Karpas-422 (cell line): ENCODE data around the gene VAV3. TPM values are rescaled to one million over a fixed set of nuclear protein-coding genes. Genes with fewer than 3 reads are reported as not detected.

Source experiments
- DNase-seq: peaks from one replicate; pipeline ENCODE4 v3.0.0-alpha.2; 2015
- H2AFZ ChIP-seq: fragments of 200-600 bp; sonication (generic); 2 replicates; pipeline ENCODE4 v1.6.1; 2014; ENCODE audit warnings: antibody characterized with exemption, low read length, mixed read lengths
- H3K27ac ChIP-seq: fragments of 200-600 bp; sonication (generic); 2 replicates; pipeline ENCODE4 v1.5.1; 2014; ENCODE audit warnings: mild to moderate bottlenecking, low read length, moderate library complexity
- H3K27me3 ChIP-seq: fragments of 200-600 bp; sonication (generic); 2 replicates; pipeline ENCODE4 v1.6.1; 2014; ENCODE audit warnings: low read length, mixed read lengths
- H3K36me3 ChIP-seq: fragments of 200-600 bp; sonication (generic); 2 replicates; pipeline ENCODE4 v1.6.1; 2014; ENCODE audit warnings: low read length, mixed read lengths; ENCODE audit not compliant: insufficient read depth
- H3K4me1 ChIP-seq: fragments of 200-600 bp; sonication (generic); 2 replicates; pipeline ENCODE4 v1.6.1; 2014; ENCODE audit warnings: mild to moderate bottlenecking, low read length, mixed read lengths
- H3K4me2 ChIP-seq: fragments of 200-600 bp; sonication (generic); 2 replicates; pipeline ENCODE4 v1.6.1; 2014; ENCODE audit warnings: low read length, low read depth, mild to moderate bottlenecking; ENCODE audit not compliant: poor library complexity, severe bottlenecking
- H3K4me3 ChIP-seq: fragments of 200-600 bp; sonication (generic); 2 replicates; pipeline ENCODE4 v1.5.1; 2014; ENCODE audit warnings: mild to moderate bottlenecking, antibody characterized with exemption, low read length, mixed read lengths
- H3K79me2 ChIP-seq: fragments of 200-600 bp; sonication (generic); 2 replicates; pipeline ENCODE4 v1.6.1; 2014; ENCODE audit warnings: mild to moderate bottlenecking, low read length, mixed read lengths
- H3K9ac ChIP-seq: fragments of 200-600 bp; sonication (generic); 2 replicates; pipeline ENCODE4 v1.6.0; 2014; ENCODE audit warnings: low read length
- H3K9me2 ChIP-seq: fragments of 200-600 bp; sonication (generic), shearing (Covaris generic); replicated peaks from 2 replicates; pipeline ENCODE4 v1.6.0; 2014; ENCODE audit warnings: mild to moderate bottlenecking, low read length, moderate library complexity; ENCODE audit not compliant: insufficient read depth
- H3K9me3 ChIP-seq: fragments of 300-700, 200-600 bp; sonication (generic); 2 replicates; pipeline ENCODE4 v1.6.1; 2014; ENCODE audit warnings: low read length, mixed read lengths
- H4K20me1 ChIP-seq: fragments of 200-600 bp; sonication (generic); 2 replicates; pipeline ENCODE4 v1.6.1; 2014; ENCODE audit warnings: mild to moderate bottlenecking, antibody characterized with exemption, low read length, low read depth; ENCODE audit not compliant: insufficient read depth
- total RNA-seq: library from RNA; depleted of rRNA; stranded (reverse); fragments of >200 nt; shearing (Covaris generic); gene quantifications from 2 replicates; pipeline ENCODE4 v1.2.3, GENCODE V29; 2014; ENCODE audit warnings: low replicate concordance

The VAV3 gene
- total RNA-seq, 1 experiment from 2014 or later = 1.1 TPM

GRCh38 chr1:107870696-107871095 is 94.3 kb downstream of the VAV3 start:
- H3K9me2 ChIP-seq = no peaks in the 10 kb centered on the region
- H3K9me3 ChIP-seq = no peaks in the 10 kb centered on the region
- no peaks in the 10 kb centered on the region for H4K20me1 ChIP-seq
- no peak overlapping the region for H3K9ac ChIP-seq
- no peak overlapping the region for H2AFZ ChIP-seq
- H3K36me3 ChIP-seq = no peaks in the 10 kb centered on the region
- H3K79me2 ChIP-seq = no peaks in the 10 kb centered on the region
- H3K27me3 ChIP-seq = no peaks in the 10 kb centered on the region
- no peak overlapping the region for H3K4me3 ChIP-seq
- peaks cover 14% of the 10 kb centered on the region for H3K4me1 ChIP-seq
- H3K4me2 ChIP-seq = no peak overlapping the region
- no peak for DNase-seq
- H3K27ac ChIP-seq = no peak overlapping the region

GRCh38 chr1:107867897-107868296 is 97.1 kb downstream of the VAV3 start:
- Histone ChIP-seq H3K4me1 (peaks cover under 1% of the 10 kb centered on the region; the same call in 1 of the 2 replicates), H3K4me2 (no peak overlapping the region), H2AFZ (no peak overlapping the region), H3K27me3 (no peaks in the 10 kb centered on the region), H3K4me3 (no peak overlapping the region), H4K20me1 (no peaks in the 10 kb centered on the region), H3K9ac (no peak overlapping the region), H3K27ac (no peak overlapping the region), H3K9me2 (no peaks in the 10 kb centered on the region), H3K36me3 (no peaks in the 10 kb centered on the region), H3K79me2 (no peaks in the 10 kb centered on the region), H3K9me3 (no peaks in the 10 kb centered on the region)
- DNase-seq = no peak

GRCh38 chr1:107867422-107867821 is 97.6 kb downstream of the VAV3 start:
- no peak overlapping the region for H3K9ac ChIP-seq
- no peaks in the 10 kb centered on the region for H3K9me2 ChIP-seq
- H4K20me1 ChIP-seq = no peaks in the 10 kb centered on the region
- H3K4me3 ChIP-seq = no peak overlapping the region
- no peaks in the 10 kb centered on the region for H3K27me3 ChIP-seq
- peaks cover 3% of the 10 kb centered on the region for H3K4me1 ChIP-seq
- DNase-seq = peak; percentile 34
- H3K9me3 ChIP-seq = no peaks in the 10 kb centered on the region
- H3K4me2 ChIP-seq = no peak overlapping the region
- no peak overlapping the region for H2AFZ ChIP-seq
- H3K27ac ChIP-seq = no peak overlapping the region
- no peaks in the 10 kb centered on the region for H3K79me2 ChIP-seq
- no peaks in the 10 kb centered on the region for H3K36me3 ChIP-seq

- no peaks in the 10 kb centered on the region for H3K36me3 ChIP-seq
- H3K4me2 ChIP-seq = no peak overlapping the region
- no peaks in the 10 kb centered on the region for H3K9me2 ChIP-seq
- no peaks in the 10 kb centered on the region for H3K79me2 ChIP-seq
- no peak overlapping the region for H3K4me3 ChIP-seq
- DNase-seq = peak; percentile 2
- H4K20me1 ChIP-seq = no peaks in the 10 kb centered on the region
- H2AFZ ChIP-seq = no peak overlapping the region
- no peaks in the 10 kb centered on the region for H3K9me3 ChIP-seq
- H3K4me1 ChIP-seq = peaks cover 9% of the 10 kb centered on the region
- no peak overlapping the region for H3K9ac ChIP-seq
- no peaks in the 10 kb centered on the region for H3K27me3 ChIP-seq
- H3K27ac ChIP-seq = no peak overlapping the region
These were observed 98.1 kb downstream of the VAV3 start for GRCh38 chr1:107866870-107867269.

GRCh38 chr1:107865627-107866026 is 99.4 kb downstream of the VAV3 start:
- Histone ChIP-seq H3K4me1 (peaks cover 11% of the 10 kb centered on the region), H3K27me3 (no peaks in the 10 kb centered on the region), H3K9ac (no peak overlapping the region), H3K27ac (no peak overlapping the region), H2AFZ (no peak overlapping the region), H3K36me3 (no peaks in the 10 kb centered on the region), H3K9me2 (no peaks in the 10 kb centered on the region), H3K4me3 (no peak overlapping the region), H3K9me3 (no peaks in the 10 kb centered on the region), H3K79me2 (no peaks in the 10 kb centered on the region), H3K4me2 (no peak overlapping the region), H4K20me1 (no peaks in the 10 kb centered on the region)
- no peak for DNase-seq

GRCh38 chr1:107863342-107863741 is 101.6 kb downstream of the VAV3 start:
- H2AFZ ChIP-seq = no peak overlapping the region
- peak; percentile 19 for DNase-seq
- H3K9me3 ChIP-seq = no peaks in the 10 kb centered on the region
- peaks cover 11% of the 10 kb centered on the region for H3K4me1 ChIP-seq
- H3K4me2 ChIP-seq = no peak overlapping the region
- no peaks in the 10 kb centered on the region for H3K27me3 ChIP-seq
- H3K27ac ChIP-seq = no peak overlapping the region
- no peak overlapping the region for H3K9ac ChIP-seq
- H3K9me2 ChIP-seq = no peaks in the 10 kb centered on the region
- no peaks in the 10 kb centered on the region for H3K79me2 ChIP-seq
- no peaks in the 10 kb centered on the region for H3K36me3 ChIP-seq
- no peaks in the 10 kb centered on the region for H4K20me1 ChIP-seq
- H3K4me3 ChIP-seq = no peak overlapping the region

- peak; percentile 58 for DNase-seq
These were observed 102.9 kb downstream of the VAV3 start for GRCh38 chr1:107862064-107862463.

GRCh38 chr1:107858323-107858722 is 106.7 kb downstream of the VAV3 start:
- H3K27me3 ChIP-seq = no peaks in the 10 kb centered on the region
- no peak overlapping the region for H3K4me2 ChIP-seq
- H3K79me2 ChIP-seq = no peaks in the 10 kb centered on the region
- no peaks in the 10 kb centered on the region for H3K9me3 ChIP-seq
- DNase-seq = no peak
- no peaks in the 10 kb centered on the region for H4K20me1 ChIP-seq
- no peak overlapping the region for H3K9ac ChIP-seq
- H3K9me2 ChIP-seq = no peaks in the 10 kb centered on the region
- no peaks in the 10 kb centered on the region for H3K36me3 ChIP-seq
- no peak overlapping the region for H3K27ac ChIP-seq
- no peak overlapping the region for H3K4me3 ChIP-seq
- peaks cover 11% of the 10 kb centered on the region for H3K4me1 ChIP-seq
- no peak overlapping the region for H2AFZ ChIP-seq

More at GRCh38 chr1:107862064-107862463, 102.9 kb downstream of the VAV3 start:
- H3K4me1 ChIP-seq = peaks cover 11% of the 10 kb centered on the region
- no peak overlapping the region for H3K27ac ChIP-seq
- no peaks in the 10 kb centered on the region for H3K27me3 ChIP-seq
- no peaks in the 10 kb centered on the region for H3K9me2 ChIP-seq
- no peaks in the 10 kb centered on the region for H4K20me1 ChIP-seq
- no peak overlapping the region for H3K4me3 ChIP-seq
- no peaks in the 10 kb centered on the region for H3K36me3 ChIP-seq
- H3K9ac ChIP-seq = no peak overlapping the region
- no peaks in the 10 kb centered on the region for H3K79me2 ChIP-seq
- H2AFZ ChIP-seq = no peak overlapping the region
- H3K4me2 ChIP-seq = peak overlapping the region; percentile 27
- no peaks in the 10 kb centered on the region for H3K9me3 ChIP-seq

GRCh38 chr1:107851418-107851817 is 113.6 kb downstream of the VAV3 start:
- no peak for DNase-seq
- Histone ChIP-seq H2AFZ (no peak overlapping the region), H3K27me3 (no peaks in the 10 kb centered on the region), H3K27ac (no peak overlapping the region), H3K9ac (no peak overlapping the region), H3K36me3 (no peaks in the 10 kb centered on the region), H3K4me3 (no peak overlapping the region), H3K9me2 (no peaks in the 10 kb centered on the region), H3K9me3 (no peaks in the 10 kb centered on the region), H3K79me2 (no peaks in the 10 kb centered on the region), H4K20me1 (no peaks in the 10 kb centered on the region), H3K4me1 (no peaks in the 10 kb centered on the region), H3K4me2 (no peak overlapping the region)
